CD4-positive, alpha-beta T cell treated with Interleukin-2 at 100 ng/mL for 4 hours (primary cell): ENCODE data around the gene VPS37B.

ENCODE experiments used
- DNase-seq: peaks from one replicate; pipeline ENCODE4 v3.0.0-alpha.2; 2020; ENCODE audit warnings: low spot score

Gene VPS37B

GRCh38 chr12:122851820-122852219, 44.1 kb downstream of the VPS37B start:
- no peak for DNase-seq

DNA sequence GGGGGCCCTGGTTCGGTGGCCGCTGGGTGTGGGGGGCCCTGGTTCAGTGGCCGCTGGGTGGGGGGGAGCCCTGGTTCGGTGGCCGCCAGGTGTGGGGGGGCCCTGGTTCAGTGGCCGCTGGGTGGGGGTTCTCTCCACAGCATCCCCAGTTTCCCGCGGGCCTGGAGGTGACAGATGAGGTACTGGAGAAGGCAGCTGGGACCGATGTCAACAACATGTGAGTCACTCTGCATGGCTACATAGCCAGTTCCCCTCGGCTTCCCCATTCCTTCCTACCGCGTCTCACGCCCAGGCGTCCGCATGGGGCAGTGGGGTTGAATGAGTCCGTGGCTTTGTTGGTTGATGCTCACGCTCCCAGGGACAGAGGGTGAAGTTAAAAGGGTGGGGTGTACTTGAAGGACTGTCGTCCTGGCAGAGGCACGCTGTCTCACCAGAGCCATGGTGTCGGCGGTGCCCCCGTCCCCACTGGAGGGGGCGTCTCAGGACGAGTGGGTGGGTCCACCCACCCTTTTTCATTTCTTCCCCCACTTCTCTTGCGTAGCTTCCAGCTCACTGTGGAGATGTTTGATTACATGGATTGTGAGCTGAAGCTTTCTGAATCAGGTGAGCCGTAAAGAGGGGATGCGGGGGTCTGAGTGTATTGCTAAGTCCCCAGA, 45.1 kb downstream of the VPS37B start:
- DNase-seq = no peak

DNA sequence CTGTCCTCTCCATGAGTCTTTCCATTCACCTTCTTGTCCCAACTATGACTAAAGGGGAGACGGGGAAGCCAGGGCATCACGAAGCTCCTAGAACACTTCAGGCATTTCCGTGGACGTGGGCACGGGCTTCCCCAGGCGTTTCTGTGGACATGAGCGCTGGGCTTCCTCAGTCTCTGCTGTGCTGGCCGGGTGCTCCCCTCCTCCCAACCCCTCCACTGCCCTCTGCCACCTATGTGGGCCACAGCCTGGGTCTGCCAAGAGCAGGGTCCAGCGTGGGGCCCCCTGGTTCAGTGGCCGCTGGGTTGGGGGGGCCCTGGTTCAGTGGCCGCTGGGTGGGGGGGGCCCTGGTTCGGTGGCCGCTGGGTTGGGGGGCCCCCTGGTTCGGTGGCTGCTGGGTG, 45.9 kb downstream of the VPS37B start:
- no peak for DNase-seq

DNA sequence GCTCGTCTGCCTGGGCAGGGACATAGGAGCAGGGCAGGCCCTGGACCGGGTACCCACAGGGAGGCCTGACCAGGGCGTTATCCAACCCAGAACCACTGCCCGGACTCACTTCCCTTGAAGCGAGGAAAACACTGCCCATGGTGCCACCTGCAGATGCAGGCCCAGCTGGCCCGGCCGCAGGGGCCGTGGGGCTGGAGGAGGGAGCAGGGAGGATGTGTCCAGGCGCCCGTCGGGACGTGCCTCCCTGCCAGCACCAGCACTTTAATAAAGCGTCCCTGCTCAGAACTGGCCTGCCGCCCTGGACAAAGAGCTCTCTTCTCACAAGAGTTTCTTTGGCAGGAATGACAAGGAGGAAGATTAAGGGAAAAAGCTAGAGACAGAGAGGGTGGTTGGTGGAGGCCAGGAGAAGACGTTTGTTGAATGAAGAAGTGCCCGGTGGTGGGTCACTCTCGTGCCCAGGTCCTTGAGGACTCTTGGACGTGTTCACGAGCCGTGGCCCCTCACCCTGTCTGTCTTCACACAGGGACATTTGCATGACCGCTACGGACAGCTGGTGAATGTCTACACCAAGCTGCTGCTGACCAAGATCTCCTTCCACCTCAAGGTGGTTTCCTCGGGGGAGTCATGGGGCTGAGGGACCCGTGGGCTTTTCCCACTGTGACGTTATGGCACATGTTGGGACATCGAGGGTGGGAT, 46.4 kb downstream of the VPS37B start:
- no peak for DNase-seq

GRCh38 chr12:122848471-122849351, 47.2 kb downstream of the VPS37B start:
- no peak for DNase-seq

DNA sequence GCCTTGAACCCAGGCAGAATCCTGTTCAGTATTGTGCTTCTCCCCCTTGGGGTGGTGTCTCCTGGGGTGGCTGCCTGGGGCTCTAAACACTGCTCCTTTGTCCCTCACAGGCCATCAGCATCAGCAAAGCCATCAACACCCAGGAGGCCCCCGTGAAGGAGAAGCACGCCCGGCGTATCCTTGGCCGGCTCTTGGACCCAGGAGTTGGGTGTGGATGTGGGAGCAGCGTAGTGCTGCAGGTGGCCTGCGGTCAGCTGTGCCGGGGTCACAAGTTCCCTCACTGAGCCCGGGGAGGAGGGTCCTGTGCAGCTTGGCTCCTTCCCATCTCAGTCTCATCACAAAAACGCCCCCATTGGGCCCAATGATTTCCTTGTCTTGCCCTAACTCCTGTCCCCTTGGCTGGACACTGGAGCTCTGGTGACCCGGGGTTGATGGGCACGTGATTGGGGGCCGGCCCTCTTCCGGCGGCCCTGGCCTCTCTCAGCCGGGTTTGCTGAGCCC, 48.0 kb downstream of the VPS37B start:
- DNase-seq = no peak

- DNase-seq = no peak
Observed at GRCh38 chr12:122847516-122847836, 48.4 kb downstream of the VPS37B start.

- DNase-seq = no peak
Observed at GRCh38 chr12:122846622-122847515, 49.1 kb downstream of the VPS37B start.

DNA sequence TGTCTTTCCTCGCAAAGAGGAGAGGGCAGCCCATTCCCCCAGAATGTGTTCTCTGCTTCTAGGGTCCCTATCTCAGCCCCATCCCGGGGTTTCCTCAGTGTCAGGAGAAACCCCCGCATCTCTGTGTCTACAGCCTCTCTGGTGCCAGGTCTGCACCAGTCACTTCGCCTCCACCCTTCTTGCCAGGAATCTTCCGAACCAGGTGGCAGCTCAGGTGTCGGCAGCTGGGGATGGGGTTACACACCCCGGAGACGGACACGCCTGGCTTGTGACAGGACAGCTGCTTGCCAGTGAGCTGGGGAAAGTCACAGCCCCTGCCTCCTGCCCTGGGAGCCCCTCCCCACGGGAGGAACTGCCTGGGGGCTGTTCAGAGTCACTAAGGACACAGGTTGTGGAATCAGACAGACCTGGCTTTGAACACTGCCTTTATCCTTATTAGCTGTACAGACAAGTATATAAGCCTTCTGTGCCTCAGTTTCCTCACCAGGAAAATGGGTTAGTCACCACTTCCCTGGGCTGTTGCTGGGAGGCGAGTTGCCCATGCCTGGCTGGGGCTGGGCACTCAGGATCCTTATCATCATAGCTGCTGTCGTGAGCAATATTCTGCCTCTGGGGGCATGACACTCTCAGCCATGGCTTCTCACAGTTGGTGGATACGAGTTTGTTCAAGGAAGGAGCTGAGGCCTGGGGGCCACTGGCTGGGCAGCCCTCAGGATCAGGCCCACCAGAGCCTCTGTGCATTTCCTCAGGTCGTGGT, 49.9 kb downstream of the VPS37B start:
- DNase-seq = no peak

DNA sequence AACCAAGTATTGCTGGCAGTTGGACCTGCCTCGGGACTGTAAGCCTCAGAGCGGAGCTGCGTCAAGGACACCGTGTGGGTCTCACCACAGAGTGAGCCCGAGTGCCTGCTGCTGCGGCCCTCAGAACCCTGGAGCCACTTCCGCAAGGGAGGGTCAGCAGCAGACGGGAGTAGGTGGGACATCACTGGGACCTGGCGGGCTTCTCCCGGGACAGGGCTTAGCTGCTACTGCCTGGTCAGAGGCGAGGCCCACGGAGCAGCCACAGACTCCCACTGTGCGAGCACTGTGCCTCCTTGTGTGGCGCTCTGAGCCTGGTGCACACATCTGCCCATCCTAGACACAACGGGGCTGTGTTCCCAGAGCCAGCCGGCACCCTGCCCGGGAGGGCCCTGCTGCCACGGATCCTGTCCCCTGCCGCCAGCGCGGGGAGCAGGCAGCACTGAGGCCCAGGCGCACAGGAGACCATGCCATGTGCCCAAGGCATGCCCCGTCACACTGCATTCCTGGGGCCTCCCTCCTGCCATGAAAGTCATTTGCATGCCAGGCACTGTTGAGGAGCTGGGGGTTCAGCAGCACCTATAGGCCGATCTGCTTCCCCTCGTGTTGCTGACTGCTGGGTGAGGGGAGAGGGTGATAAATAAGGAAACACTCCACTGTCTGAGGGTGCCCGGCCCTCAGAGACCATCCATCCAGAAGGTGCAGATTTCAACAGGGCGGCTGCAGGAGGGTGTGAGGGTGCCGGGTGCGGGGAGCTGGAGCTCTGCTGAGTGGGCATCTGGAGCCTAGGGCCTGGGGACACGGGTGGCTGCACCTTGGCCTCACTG, 50.7 kb downstream of the VPS37B start:
- DNase-seq = no peak

- DNase-seq = no peak
Observed at GRCh38 chr12:122844366-122844971, 51.5 kb downstream of the VPS37B start.

DNA sequence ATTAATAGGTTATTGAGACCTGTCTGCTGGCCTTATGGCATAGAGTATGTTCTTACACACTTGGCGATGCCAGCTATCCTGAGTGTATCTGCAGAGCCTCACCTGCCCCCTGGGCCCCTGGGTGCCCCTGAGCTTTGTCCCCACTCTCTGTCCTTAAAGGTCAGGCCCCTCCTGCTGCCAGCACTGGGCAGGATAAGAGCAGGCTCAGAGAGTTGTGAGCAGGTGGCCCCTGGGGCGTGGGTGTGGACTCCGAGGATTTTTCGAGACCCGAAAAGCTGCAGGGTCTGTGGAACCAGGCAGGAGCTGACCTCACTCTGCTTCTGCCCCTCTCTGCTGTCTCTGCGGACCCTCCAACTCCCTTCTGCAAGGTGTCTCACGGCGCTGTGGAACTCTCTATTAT, 52.5 kb downstream of the VPS37B start:
- DNase-seq = no peak

GRCh38 chr12:122842505-122843405, 53.2 kb downstream of the VPS37B start:
- no peak for DNase-seq

DNA sequence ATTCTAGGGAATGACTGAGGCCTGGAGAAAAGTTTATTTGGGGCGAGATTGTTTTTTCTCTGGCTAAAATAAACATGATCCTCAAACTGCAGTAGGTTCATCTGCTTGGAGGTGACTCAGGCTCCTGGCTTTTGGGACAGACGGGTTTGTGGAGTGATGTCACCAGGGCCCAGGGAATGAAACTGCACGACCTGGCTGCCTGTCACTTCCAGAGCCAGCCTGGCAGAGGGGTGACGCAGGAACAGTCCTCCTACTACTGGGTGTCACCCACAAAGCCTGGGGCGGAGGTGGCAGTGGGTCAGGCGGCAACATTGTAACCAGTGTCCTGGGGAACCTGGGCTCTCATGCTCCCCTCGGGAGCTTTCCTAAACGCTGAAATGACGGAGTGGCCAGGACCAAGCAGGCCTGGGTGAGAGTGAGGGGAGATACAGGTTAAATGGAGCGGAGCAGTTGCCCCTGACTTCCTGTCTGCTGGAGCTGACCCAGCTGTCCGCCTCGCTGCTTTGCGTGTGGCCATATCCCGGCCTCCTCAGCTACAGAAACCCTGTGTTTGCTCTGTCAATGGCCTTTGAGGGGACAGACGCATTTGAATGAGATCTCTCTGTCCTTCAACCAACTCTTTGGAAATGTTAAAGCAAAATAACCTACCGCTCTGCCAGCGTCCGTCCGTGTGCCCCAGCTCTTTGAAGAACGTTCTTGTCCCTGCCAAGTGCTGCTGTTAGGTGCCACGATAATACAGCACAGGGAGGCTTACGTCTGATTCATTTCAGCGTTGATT, 54.2 kb downstream of the VPS37B start:
- DNase-seq = no peak

DNA sequence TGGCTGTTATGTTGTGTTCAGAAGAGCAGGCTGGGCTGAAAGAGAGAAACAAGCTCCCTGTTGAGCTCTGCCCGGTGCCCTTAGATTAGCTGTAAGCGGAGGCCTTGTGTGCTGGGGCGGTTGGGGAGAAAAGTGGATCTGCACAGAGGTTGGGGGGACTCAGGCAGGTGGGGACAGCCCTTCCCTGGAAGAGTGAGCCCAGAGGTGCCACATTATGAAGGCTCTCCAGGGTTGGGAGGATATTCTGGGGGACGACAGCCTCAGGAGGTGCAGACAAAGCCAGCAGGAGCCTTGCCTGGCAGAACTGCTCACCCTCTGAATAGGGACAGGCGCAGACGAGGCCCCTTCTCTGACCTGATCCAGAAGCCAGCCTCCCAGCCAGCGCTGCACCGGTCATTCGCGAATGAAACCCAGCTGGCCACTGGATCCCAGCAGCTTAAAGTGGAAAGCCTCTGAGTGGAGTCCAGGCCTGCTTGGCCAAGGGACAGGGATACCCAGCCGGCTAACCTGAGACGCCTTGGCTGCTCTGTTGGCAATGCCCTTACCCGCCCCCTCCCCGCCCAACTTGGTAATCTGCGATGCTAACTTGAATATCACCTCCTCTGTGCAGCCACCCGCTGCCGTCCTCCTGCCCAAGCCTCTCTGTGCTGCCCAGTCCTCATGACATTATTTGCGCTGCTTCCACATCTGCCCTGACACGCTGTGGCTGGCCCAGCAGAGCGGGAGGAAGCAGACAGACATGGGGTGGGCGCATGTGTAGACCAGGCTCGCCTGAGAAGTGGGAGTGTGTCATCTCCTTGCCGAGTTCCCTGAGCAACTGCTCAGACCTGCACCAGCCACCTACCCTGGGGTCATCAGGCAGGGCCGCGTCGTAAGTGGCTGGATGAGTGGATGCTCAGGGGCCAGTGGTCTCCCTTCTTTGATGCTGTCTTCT, 55.1 kb downstream of the VPS37B start:
- no peak for DNase-seq

- no peak for DNase-seq
Observed at GRCh38 chr12:122839907-122840554, 55.9 kb downstream of the VPS37B start.
